Ascending aorta (tissue), 2 donors: ENCODE measurements around the gene HIP1. TPM values are rescaled to one million over a fixed set of nuclear protein-coding genes. Genes with fewer than 3 reads are reported as not detected.

ENCODE experiments used
- DNase-seq, 2 donors: peaks; one replicate each; pipeline ENCODE4 v3.0.0-alpha.2; 2019; ENCODE audit warnings: low spot score in 2 of 2
- H3K27ac ChIP-seq, 2 donors: fragments of 200-600 bp; sonication (generic); one replicate each; pipeline ENCODE4 v1.5.1; 2016 to 2017; ENCODE audit warnings: mild to moderate bottlenecking in 1 of 2
- H3K27me3 ChIP-seq: fragments of 200-600 bp; sonication (generic); one replicate; pipeline ENCODE4 v1.5.1; 2017
- H3K36me3 ChIP-seq, 2 donors: fragments of 200-600 bp; sonication (generic); one replicate each; pipeline ENCODE4 v1.5.1; 2016
- H3K4me1 ChIP-seq, 2 donors: fragments of 200-600 bp; sonication (generic); one replicate each; pipeline ENCODE4 v1.5.1; 2016 to 2017; ENCODE audit warnings: mild to moderate bottlenecking in 1 of 2
- H3K4me3 ChIP-seq, 2 donors: fragments of 200-600 bp; sonication (generic); one replicate each; pipeline ENCODE4 v1.5.1; 2016 to 2017; ENCODE audit warnings: mild to moderate bottlenecking in 1 of 2
- H3K9me3 ChIP-seq, 2 donors: fragments of 200-600 bp; sonication (generic); one replicate each; pipeline ENCODE4 v1.5.1; 2016
- intact Hi-C: fragments of 100-400 bp; cut with DNase I; formaldehyde crosslinking; loops from one replicate; pipeline ENCODE4 v1.15.1; 2023
- total RNA-seq: library from RNA; depleted of rRNA; stranded (reverse); fragments of >200 nt; gene quantifications from one replicate; pipeline ENCODE4 v1.1.0, GENCODE V29; 2016
- TF ChIP-seq, protein P1 (sequence below), 3 experiments: fragments of 200-600 bp in 2 of 3; fragments of 450-650 bp in 1 of 3; sonication (generic) in 2 of 3; IDR thresholded peaks; one replicate each; pipeline ENCODE4 v1.5.1; 2016 to 2019; ENCODE audit warnings: antibody characterized with exemption in 3 of 3, mild to moderate bottlenecking in 1 of 3, moderate library complexity in 1 of 3

The HIP1 gene
- total RNA-seq, 1 donor from 2014 or later: 47.5 TPM

DNA sequence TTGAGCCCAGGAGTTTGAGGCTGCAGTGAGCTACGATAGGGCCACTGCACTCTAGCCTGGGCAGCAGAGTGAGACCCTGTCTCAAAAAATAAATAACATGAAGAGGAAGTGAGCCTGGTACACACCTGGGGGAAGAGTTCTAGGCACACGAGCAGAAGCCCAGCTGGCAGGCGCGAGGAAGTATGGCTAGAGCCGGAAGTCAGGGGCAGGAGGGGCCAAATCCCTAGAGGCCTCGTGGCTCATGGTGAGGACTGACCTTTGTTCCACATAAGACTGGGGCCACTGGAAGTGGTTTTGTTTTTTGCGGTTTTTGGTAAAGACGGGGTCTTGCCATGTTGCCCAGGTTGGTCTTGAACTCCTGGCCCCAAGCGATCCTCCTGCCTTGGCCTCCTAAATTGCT is 117.6 kb downstream of the HIP1 start:
- Histone ChIP-seq H3K4me3 (no peak overlapping the region), H3K27ac (no peak overlapping the region), H3K36me3 (peaks cover 0 to 5% of the 10 kb centered on the region in 2 donors), H3K4me1 (peaks cover 8 to 13% of the 10 kb centered on the region in 2 donors), H3K27me3 (no peaks in the 10 kb centered on the region), H3K9me3 (no peaks in the 10 kb centered on the region)
- DNase-seq: no peak
- TF ChIP-seq, protein P1, sequence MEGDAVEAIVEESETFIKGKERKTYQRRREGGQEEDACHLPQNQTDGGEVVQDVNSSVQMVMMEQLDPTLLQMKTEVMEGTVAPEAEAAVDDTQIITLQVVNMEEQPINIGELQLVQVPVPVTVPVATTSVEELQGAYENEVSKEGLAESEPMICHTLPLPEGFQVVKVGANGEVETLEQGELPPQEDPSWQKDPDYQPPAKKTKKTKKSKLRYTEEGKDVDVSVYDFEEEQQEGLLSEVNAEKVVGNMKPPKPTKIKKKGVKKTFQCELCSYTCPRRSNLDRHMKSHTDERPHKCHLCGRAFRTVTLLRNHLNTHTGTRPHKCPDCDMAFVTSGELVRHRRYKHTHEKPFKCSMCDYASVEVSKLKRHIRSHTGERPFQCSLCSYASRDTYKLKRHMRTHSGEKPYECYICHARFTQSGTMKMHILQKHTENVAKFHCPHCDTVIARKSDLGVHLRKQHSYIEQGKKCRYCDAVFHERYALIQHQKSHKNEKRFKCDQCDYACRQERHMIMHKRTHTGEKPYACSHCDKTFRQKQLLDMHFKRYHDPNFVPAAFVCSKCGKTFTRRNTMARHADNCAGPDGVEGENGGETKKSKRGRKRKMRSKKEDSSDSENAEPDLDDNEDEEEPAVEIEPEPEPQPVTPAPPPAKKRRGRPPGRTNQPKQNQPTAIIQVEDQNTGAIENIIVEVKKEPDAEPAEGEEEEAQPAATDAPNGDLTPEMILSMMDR (IDR thresholded peaks at IDR 0.05): no peak
- intact Hi-C loops: loop anchor here (5.0 kb wide), 1 partner anchor 36 kb away; no protein-coding TSS in a partner anchor

DNA sequence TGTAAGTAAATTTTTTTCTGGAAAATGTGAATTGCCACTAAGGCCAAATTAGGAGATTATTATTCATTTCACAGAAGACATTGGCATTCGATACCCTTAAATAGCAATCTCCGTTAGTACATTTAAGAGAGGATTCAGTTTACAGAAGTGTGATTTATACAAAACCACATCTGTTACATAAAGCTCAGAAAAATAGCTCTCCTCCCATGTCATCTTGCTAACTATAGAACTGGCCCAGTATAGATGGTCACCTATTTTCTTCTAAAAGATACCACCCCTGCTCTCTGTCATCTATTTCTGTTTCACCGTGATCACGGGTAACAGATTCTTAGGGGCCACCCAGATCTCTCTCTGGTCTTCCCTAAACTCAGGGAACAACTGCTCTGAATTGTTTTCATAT is 119.1 kb downstream of the HIP1 start:
- DNase-seq: no peak
- Histone ChIP-seq H3K4me1 (peaks cover 8 to 13% of the 10 kb centered on the region in 2 donors), H3K4me3 (no peak overlapping the region), H3K27ac (no peak overlapping the region), H3K36me3 (peaks cover 0 to 5% of the 10 kb centered on the region in 2 donors), H3K27me3 (no peaks in the 10 kb centered on the region), H3K9me3 (no peaks in the 10 kb centered on the region)
- intact Hi-C loops: loop anchor here (5.0 kb wide), 1 partner anchor 38 kb away; no protein-coding TSS in a partner anchor
- TF ChIP-seq, protein P1 (IDR thresholded peaks at IDR 0.05): no peak

DNA sequence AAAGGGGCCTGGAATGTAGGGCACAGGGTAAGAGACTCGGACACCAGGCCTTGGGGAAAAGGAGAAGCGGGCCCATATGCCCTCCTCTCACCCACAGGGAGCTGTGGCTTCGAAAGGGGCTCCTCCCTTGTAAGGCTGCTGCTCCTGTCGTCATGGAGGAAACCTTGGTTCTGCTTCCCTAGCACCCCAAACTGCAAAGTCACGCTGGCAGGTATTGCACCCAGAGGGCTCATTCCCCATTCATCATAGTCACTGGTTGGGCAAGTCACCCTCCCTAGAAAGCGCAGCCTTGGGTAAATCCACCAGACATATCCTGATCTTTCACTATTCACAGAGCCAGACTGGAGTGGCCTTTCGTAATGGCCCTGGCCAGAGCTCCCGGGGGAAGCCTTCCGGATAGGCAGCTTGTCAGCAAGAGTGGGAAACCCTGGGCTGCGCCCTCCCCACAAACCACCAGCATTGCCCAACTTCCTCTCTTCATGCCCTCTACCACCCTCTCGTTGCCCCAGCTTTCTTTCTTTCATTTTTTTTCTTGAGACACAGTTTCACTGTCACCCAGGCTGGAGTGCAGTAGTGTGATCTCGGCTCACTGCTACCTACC is 121.0 kb downstream of the HIP1 start:
- TF ChIP-seq, protein P1 (IDR thresholded peaks at IDR 0.05): no peak
- H3K4me3 ChIP-seq: no peak overlapping the region
- peak overlapping the region in 1 of 2 donors; percentile 0 for H3K27ac ChIP-seq
- H3K9me3 ChIP-seq: no peaks in the 10 kb centered on the region
- intact Hi-C loops: no loop called here
- H3K27me3 ChIP-seq: no peaks in the 10 kb centered on the region
- peak; percentile 80 to 89 for DNase-seq
- H3K4me1 ChIP-seq: no peaks in the 10 kb centered on the region
- H3K36me3 ChIP-seq: peaks cover 0 to 5% of the 10 kb centered on the region in 2 donors

DNA sequence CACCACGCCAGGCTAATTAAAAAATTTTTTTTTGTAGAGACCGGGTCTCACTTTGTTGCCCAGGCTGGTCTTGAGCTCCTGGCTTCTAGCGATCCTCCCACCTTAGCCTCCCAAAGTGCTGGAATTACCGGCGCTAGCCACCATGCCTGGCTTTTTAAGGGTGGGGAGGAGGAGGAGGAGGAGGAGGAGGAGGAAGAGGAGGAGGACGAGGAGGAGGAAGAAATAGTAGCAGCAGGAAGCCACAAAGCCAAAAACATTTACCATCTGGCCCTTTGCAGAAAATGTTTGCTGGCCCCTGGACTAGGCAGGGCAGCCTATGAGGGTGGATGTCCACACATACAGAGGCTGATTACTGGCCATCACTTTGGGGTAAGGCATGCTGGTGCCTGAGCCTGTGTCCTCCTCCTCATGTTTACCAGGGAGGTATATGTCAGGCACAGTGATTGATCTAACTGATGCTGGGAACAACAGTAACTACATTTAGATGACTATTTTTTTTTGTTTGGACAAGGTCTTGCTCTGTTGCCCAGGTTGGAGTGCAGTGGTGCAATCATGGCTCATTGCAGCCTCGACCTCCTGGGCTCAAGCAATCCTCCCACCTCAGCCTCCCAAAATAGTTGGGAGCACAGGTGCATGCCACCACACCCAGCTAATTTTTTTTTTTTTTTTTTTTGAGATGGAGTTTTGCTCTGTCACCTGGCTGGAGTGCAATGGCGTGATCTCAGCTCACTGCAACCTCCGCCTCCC is 122.1 kb downstream of the HIP1 start:
- Histone ChIP-seq H3K9me3 (no peaks in the 10 kb centered on the region), H3K27me3 (no peaks in the 10 kb centered on the region), H3K36me3 (peaks cover 0 to 5% of the 10 kb centered on the region in 2 donors), H3K27ac (no peak overlapping the region), H3K4me1 (peaks cover 0 to 7% of the 10 kb centered on the region in 2 donors), H3K4me3 (no peak overlapping the region)
- no peak for DNase-seq
- intact Hi-C loops: no loop called here
- TF ChIP-seq, protein P1 (IDR thresholded peaks at IDR 0.05): no peak

DNA sequence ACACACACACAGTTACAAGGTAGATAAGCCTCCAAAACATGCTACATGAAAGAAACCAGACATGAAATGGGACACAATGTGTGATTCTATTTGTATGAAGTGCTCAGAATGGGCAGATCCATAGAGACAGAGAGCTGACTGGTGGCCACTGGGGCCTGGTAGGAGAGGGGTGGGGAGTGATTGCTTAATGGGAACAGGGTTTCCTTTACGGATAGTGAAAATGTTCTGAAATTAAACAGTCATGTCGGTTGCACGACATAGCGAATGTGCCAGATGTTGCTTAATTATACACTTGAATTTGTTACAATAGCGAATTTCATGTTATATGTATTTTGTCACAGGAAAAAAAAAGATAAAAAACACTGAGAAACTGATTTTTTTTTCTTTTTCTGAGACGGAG is 124.3 kb downstream of the HIP1 start:
- Histone ChIP-seq H3K27ac (no peak overlapping the region), H3K4me1 (peaks cover 0 to 12% of the 10 kb centered on the region in 2 donors), H3K9me3 (no peaks in the 10 kb centered on the region), H3K27me3 (no peaks in the 10 kb centered on the region), H3K4me3 (no peak overlapping the region), H3K36me3 (no peaks in the 10 kb centered on the region)
- intact Hi-C loops: no loop called here
- DNase-seq: no peak
- TF ChIP-seq, protein P1 (IDR thresholded peaks at IDR 0.05): no peak
